B cell (primary cell): Measurements from ENCODE around the gene AGPAT3.

ENCODE experiments used
- EZH2 ChIP-seq: IDR thresholded peaks from 2 replicates; pipeline ENCODE4 v1.6.1; 2012; ENCODE audit warnings: borderline replicate concordance, low read depth, mild to moderate bottlenecking, moderate library complexity, low read length; ENCODE audit not compliant: insufficient read depth, poor library complexity, severe bottlenecking
- TF ChIP-seq, protein P1 (sequence below): fragments of 200-600 bp; IDR thresholded peaks from one replicate; pipeline ENCODE4 v1.8.0; 2022; ENCODE audit warnings: antibody characterized with exemption, mild to moderate bottlenecking

DNA sequence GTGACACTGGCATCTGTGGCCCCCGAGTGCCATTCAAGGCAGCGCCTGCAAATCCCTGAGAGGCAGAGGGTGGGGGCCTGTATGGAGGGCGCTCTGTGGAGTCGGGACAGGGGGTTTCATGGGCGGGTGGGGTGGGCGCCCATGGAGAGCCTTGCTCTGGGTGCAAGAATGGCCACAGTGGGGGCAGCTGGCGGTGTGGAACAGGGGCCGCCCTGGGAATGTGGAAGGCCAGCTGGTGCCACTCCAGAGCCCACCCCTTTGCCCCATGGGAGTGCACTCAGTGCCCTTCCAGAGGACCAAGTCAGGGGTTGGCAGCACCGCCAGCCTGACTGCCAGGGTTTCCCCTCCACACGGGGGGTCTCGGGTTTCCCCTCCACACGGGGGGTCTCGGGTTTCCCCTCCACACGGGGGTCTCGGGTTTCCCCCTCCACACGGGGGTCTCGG, 92.1 kb downstream of the AGPAT3 start:
- TF ChIP-seq, protein P1, sequence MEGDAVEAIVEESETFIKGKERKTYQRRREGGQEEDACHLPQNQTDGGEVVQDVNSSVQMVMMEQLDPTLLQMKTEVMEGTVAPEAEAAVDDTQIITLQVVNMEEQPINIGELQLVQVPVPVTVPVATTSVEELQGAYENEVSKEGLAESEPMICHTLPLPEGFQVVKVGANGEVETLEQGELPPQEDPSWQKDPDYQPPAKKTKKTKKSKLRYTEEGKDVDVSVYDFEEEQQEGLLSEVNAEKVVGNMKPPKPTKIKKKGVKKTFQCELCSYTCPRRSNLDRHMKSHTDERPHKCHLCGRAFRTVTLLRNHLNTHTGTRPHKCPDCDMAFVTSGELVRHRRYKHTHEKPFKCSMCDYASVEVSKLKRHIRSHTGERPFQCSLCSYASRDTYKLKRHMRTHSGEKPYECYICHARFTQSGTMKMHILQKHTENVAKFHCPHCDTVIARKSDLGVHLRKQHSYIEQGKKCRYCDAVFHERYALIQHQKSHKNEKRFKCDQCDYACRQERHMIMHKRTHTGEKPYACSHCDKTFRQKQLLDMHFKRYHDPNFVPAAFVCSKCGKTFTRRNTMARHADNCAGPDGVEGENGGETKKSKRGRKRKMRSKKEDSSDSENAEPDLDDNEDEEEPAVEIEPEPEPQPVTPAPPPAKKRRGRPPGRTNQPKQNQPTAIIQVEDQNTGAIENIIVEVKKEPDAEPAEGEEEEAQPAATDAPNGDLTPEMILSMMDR = no peak
- TF ChIP-seq EZH2 = no peak
